ENCODE measurements around the gene ADAM29. TPM values are rescaled to one million over a fixed set of nuclear protein-coding genes. Genes with fewer than 3 reads are reported as not detected.

Gene ADAM29
- total and polyA plus RNA-seq, 2 of the 8 experiments (the other 6 are each of a cell fraction or from before 2014, with no cell fraction given): 0.03 TPM; not detected in 1

- TF ChIP-seq USF2 (IDR thresholded peaks at IDR 0.05; ENCODE audit: low read length) (no peak), BRCA1 (IDR thresholded peaks at IDR 0.05; ENCODE audit: low read depth, low read length) (no peak)
Observed at GRCh38 chr4:174928575-174929253, 10.6 kb downstream of the ADAM29 start (continued).

All from H1 (cell line).